Psoas muscle (tissue), 8 donors: Measurements from ENCODE around the gene ANKLE1. TPM values are rescaled to one million over a fixed set of nuclear protein-coding genes. Genes with fewer than 3 reads are reported as not detected.

Experiments
- ATAC-seq, 4 donors: fragments of 200-7000 bp; cut with Tn5 transposase; one replicate each; pipeline ENCODE4 v1.9.1; 2020; ENCODE audit warnings: moderate library complexity in 3 of 4, mild to moderate bottlenecking in 2 of 4
- DNase-seq, 2 donors: peaks; one replicate each; pipeline ENCODE4 v3.0.0-alpha.2; 2020
- H3K27ac ChIP-seq: fragments of 200-600 bp; one replicate; pipeline ENCODE4 v1.8.0; 2022
- H3K27me3 ChIP-seq, 3 donors: fragments of 200-600 bp in 1 of 3; one replicate each; pipeline versions ENCODE4 v1.6.1 to v1.8.0; 2013 to 2022; ENCODE audit warnings: low read length in 2 of 3, mild to moderate bottlenecking in 2 of 3, moderate library complexity in 1 of 3; ENCODE audit not compliant: insufficient read depth in 3 of 3
- H3K36me3 ChIP-seq, 2 donors: fragments of 200-600 bp in 1 of 2; one replicate each; pipeline versions ENCODE4 v1.6.1 to v1.8.0; 2013 to 2022; ENCODE audit warnings: low read depth in 1 of 2, mild to moderate bottlenecking in 1 of 2, moderate library complexity in 1 of 2; ENCODE audit not compliant: insufficient read depth in 1 of 2
- H3K4me1 ChIP-seq: fragments of 200-600 bp; one replicate; pipeline ENCODE4 v1.8.0; 2022
- H3K4me3 ChIP-seq: fragments of 200-600 bp; one replicate; pipeline ENCODE4 v1.8.0; 2022; ENCODE audit warnings: mild to moderate bottlenecking
- H3K9me3 ChIP-seq: fragments of 200-600 bp; one replicate; pipeline ENCODE4 v1.8.0; 2022
- CTCF ChIP-seq: fragments of 200-600 bp; IDR thresholded peaks from one replicate; pipeline ENCODE4 v1.8.0; 2022; ENCODE audit warnings: antibody characterized with exemption
- WGBS, 3 donors: extraction: QIAGEN DNeasy Blood & Tissue Kit; methylation state at CpG; one replicate each; pipeline versions ENCODE4 v1.1.6 to v1.1.7; 2013; 5-methylcytosine and 5-hydroxymethylcytosine counted together
- intact Hi-C, 2 donors: fragments of 100-400 bp; cut with DNase I; formaldehyde crosslinking; loops; one replicate each; pipeline versions ENCODE4 v1.11.0 to v1.14.2; 2022
- polyA plus RNA-seq, 3 donors: library from polyadenylated mRNA; stranded (reverse); fragments of 200-250 nt; gene quantifications; one replicate each; pipeline ENCODE4 v1.2.3, GENCODE V29; 2013
- total RNA-seq, 4 donors: library from RNA; stranded (reverse); fragmentation: NEBNext Ultra II Directional in 2 of 4; extraction: Animal tissue kit (Norgen Biotek cat#: 25700) in 2 of 4; gene quantifications; one replicate each; pipeline versions ENCODE4 v1.2.1 to v1.2.4, GENCODE V29; 2021 to 2023
- donor health status: healthy with polysubstance abuse.
- donor health status: DM: no; HTN: no; CAD: no; lungs with moderate emphysema.
- donor health status: Bipolar disorder and iron deficiency.
- donor health status: healthy.
- donor health status: DM: yes; HTN: yes; CAD: no.
- donor health status: DM: no; HTN: no; CAD: no.
- donor health status: DM: no; HTN: no; CAD: no.
- donor health status: DM: yes; HTN: yes; CAD: no.

The ANKLE1 gene
- total and polyA plus RNA-seq, 7 donors = 0.07 to 0.26 (median 0.13) TPM; not detected in 2

GRCh38 chr19:17314007-17314593 lies 32.4 kb downstream of the ANKLE1 start:
- no peak for TF ChIP-seq CTCF
- Histone ChIP-seq H3K27me3 (peaks cover 0 to 1% (median 0%) of the 10 kb centered on the region in 3 donors), H3K4me1 (peaks cover 21% of the 10 kb centered on the region), H3K27ac (no peak overlapping the region), H3K36me3 (peaks cover 0 to 41% of the 10 kb centered on the region in 2 donors), H3K9me3 (no peaks in the 10 kb centered on the region), H3K4me3 (no peak overlapping the region)
- WGBS, 3 donors = 90 to 91% (median 90%) methylated on average over 19 of the region's 19 CpGs
- ATAC-seq = no peak
- intact Hi-C loops = no loop called here
- DNase-seq = no peak

- DNase-seq (no peak), ATAC-seq (no peak)
- intact Hi-C loops = no loop called here
- peaks cover 3 to 72% of the 10 kb centered on the region in 2 donors for H3K36me3 ChIP-seq
- no peaks in the 10 kb centered on the region for H3K9me3 ChIP-seq
- no peak overlapping the region for H3K27ac ChIP-seq
- no peaks in the 10 kb centered on the region for H3K4me1 ChIP-seq
- H3K4me3 ChIP-seq = no peak overlapping the region
- no peak for TF ChIP-seq CTCF
- WGBS, 3 donors = 61 to 74% (median 66%) methylated on average over 6 of the region's 6 CpGs
- H3K27me3 ChIP-seq = no peaks in the 10 kb centered on the region
These were observed 37.3 kb downstream of the ANKLE1 start for GRCh38 chr19:17318966-17319365.

GRCh38 chr19:17319473-17320238 lies 38.0 kb downstream of the ANKLE1 start:
- H3K4me3 ChIP-seq = no peak overlapping the region

GRCh38 chr19:17320435-17320834 lies 38.7 kb downstream of the ANKLE1 start:
- no peaks in the 10 kb centered on the region for H3K9me3 ChIP-seq
- DNase-seq = no peak
- no peaks in the 10 kb centered on the region for H3K27me3 ChIP-seq
- intact Hi-C loops = no loop called here
- ATAC-seq = no peak
- H3K4me3 ChIP-seq = no peak overlapping the region
- WGBS, 3 donors = 73 to 80% (median 74%) methylated on average over 11 of the region's 11 CpGs
- H3K36me3 ChIP-seq = peaks cover 3 to 67% of the 10 kb centered on the region in 2 donors
- no peak overlapping the region for H3K27ac ChIP-seq
- H3K4me1 ChIP-seq = no peaks in the 10 kb centered on the region
- TF ChIP-seq CTCF = no peak

More at GRCh38 chr19:17319473-17320238, 38.0 kb downstream of the ANKLE1 start:
- Histone ChIP-seq H3K4me1 (no peaks in the 10 kb centered on the region), H3K27ac (no peak overlapping the region), H3K9me3 (no peaks in the 10 kb centered on the region), H3K27me3 (no peaks in the 10 kb centered on the region), H3K36me3 (peaks cover 3 to 68% of the 10 kb centered on the region in 2 donors)
- no peak for DNase-seq
- intact Hi-C loops = no loop called here
- no peak for ATAC-seq
- TF ChIP-seq CTCF = no peak
- WGBS, 3 donors = 89 to 93% (median 93%) methylated on average over 40 of the region's 40 CpGs
